Non-pigmented ciliary epithelial cell (primary cell): Measurements from ENCODE around the gene SEC61B.

Source experiments
- DNase-seq: peaks from one replicate; pipeline ENCODE4 v3.0.0-alpha.2; 2010; ENCODE audit warnings: low read depth

SEC61B gene

GRCh38 chr9:99274016-99274415 lies 51.9 kb downstream of the SEC61B start:
- no peak for DNase-seq

GRCh38 chr9:99274495-99274894 lies 52.4 kb downstream of the SEC61B start:
- no peak for DNase-seq
